Coronary artery (tissue), 2 donors: Measurements from ENCODE around the gene SCNN1A.

Experiments
- DNase-seq: peaks from one replicate; pipeline ENCODE4 v3.0.0-alpha.2; 2017; ENCODE audit warnings: low spot score
- H3K27ac ChIP-seq, 2 donors: fragments of 200-600 bp; sonication (generic); one replicate each; pipeline ENCODE4 v1.5.1; 2016 to 2019
- H3K4me3 ChIP-seq: fragments of 200-600 bp; sonication (generic); 2 replicates; pipeline ENCODE4 v1.5.1; 2016; ENCODE audit warnings: mild to moderate bottlenecking, moderate library complexity
- TF ChIP-seq, protein P1 (sequence below): fragments of 200-600 bp; sonication (generic); IDR thresholded peaks from one replicate; pipeline ENCODE4 v1.5.1; 2019; ENCODE audit warnings: antibody characterized with exemption

Gene SCNN1A

GRCh38 chr12:6321905-6322304 lies 53.5 kb downstream of the SCNN1A start:
- DNase-seq = no peak
- Histone ChIP-seq H3K4me3 (no peak overlapping the region), H3K27ac (peak overlapping the region in 1 of 2 donors; percentile 84)
- TF ChIP-seq, protein P1, sequence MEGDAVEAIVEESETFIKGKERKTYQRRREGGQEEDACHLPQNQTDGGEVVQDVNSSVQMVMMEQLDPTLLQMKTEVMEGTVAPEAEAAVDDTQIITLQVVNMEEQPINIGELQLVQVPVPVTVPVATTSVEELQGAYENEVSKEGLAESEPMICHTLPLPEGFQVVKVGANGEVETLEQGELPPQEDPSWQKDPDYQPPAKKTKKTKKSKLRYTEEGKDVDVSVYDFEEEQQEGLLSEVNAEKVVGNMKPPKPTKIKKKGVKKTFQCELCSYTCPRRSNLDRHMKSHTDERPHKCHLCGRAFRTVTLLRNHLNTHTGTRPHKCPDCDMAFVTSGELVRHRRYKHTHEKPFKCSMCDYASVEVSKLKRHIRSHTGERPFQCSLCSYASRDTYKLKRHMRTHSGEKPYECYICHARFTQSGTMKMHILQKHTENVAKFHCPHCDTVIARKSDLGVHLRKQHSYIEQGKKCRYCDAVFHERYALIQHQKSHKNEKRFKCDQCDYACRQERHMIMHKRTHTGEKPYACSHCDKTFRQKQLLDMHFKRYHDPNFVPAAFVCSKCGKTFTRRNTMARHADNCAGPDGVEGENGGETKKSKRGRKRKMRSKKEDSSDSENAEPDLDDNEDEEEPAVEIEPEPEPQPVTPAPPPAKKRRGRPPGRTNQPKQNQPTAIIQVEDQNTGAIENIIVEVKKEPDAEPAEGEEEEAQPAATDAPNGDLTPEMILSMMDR = no peak

- DNase-seq = no peak
- TF ChIP-seq, protein P1 = no peak
- H3K27ac ChIP-seq = no peak overlapping the region
- no peak overlapping the region for H3K4me3 ChIP-seq
Observed at GRCh38 chr12:6319446-6319845, 55.9 kb downstream of the SCNN1A start.

DNA sequence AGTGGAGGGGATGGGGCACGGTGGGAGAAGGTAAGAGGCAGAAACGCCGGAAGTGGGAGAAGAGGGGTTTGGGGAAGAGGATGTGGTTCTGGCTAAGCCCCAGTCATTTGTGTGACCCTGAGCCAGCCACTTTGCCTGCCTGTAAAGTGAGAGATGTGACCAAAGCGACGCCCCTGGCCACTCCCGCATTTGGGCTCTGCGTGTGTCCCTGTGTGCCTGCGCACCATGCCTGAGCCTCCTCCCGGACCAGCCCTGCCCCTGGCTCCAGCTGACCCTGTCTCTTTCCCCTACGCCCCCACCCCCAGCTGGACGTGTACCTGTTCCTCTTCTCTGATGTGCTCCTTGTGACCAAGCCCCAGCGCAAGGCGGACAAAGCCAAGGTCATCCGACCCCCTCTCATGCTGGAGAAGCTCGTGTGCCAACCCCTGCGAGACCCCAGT lies 56.9 kb downstream of the SCNN1A start:
- no peak for DNase-seq
- no peak overlapping the region for H3K27ac ChIP-seq
- TF ChIP-seq, protein P1 = no peak
- H3K4me3 ChIP-seq = no peak overlapping the region

GRCh38 chr12:6317693-6318439 lies 57.5 kb downstream of the SCNN1A start:
- no peak for DNase-seq
- TF ChIP-seq, protein P1 = no peak
- no peak overlapping the region for H3K27ac ChIP-seq
- no peak overlapping the region for H3K4me3 ChIP-seq

- TF ChIP-seq, protein P1 = no peak
- no peak for DNase-seq
- Histone ChIP-seq H3K4me3 (no peak overlapping the region), H3K27ac (no peak overlapping the region)
Observed at GRCh38 chr12:6316921-6317692, 58.3 kb downstream of the SCNN1A start.

DNA sequence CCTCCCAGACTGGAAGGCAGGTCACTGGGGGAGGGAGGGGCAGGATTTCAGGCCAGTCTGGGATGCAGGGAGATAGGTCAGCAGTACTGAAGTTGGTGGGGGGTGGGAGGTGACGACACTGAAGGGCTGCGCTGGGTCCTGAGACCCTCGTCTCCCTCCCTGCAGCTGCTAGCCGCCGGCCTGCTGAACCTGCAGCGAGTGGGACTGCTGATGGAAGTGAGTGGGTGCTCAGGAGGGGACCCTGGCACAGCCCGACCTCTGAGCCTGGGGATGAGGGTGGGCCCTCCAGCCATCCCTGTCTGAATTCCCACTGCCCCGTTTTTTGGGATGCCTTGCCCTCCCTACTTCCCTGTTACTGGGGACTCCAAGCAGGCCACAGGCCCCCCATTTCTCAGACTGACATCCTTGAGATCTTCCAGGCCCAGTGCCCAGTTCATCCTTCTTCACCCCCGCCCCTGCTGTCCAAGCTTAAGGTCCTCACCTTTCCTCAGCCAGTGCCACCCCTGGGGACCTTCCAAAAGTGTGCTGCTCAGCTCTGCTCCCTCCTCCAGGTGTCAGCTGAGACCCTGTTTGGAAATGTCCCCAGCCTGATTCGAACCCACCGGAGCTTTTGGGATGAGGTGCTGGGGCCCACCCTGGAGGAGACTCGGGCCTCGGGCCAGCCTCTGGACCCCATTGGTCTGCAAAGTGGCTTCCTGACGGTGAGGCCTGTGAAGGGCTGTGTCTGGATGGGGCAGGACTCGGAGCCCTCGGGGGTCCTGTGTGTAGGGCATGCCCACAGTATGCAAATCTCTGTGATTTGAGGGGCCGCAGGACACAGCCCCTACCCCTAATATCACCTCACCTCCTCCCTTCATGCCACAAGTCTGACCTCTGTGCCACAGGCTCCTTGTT lies 59.4 kb downstream of the SCNN1A start:
- TF ChIP-seq, protein P1 = no peak
- Histone ChIP-seq H3K27ac (no peak overlapping the region), H3K4me3 (no peak overlapping the region)
- no peak for DNase-seq
